GM23248 (cell line): ENCODE measurements around the gene EPHA3.

Source experiments
- EZH2 ChIP-seq: fragments of 200-600 bp; sonication (generic); IDR thresholded peaks from 2 replicates; pipeline ENCODE4 v1.6.1; 2018; ENCODE audit warnings: antibody characterized with exemption, mild to moderate bottlenecking; ENCODE audit not compliant: insufficient read depth, poor library complexity, severe bottlenecking
- EZH2phosphoT487 ChIP-seq: fragments of 200-600 bp; sonication (generic); IDR thresholded peaks from 2 replicates; pipeline ENCODE4 v1.6.1; 2018; ENCODE audit warnings: antibody characterized with exemption, moderate library complexity, mild to moderate bottlenecking, low read depth; ENCODE audit not compliant: insufficient read depth

- no peak for TF ChIP-seq EZH2phosphoT487
- no peak for TF ChIP-seq EZH2
Measured at GRCh38 chr3:89144080-89144479, 36.7 kb downstream of the EPHA3 start.
